Testis (tissue), 2 donors: ENCODE measurements around the gene CCL2.

Experiments used
- POLR2A ChIP-seq: fragments of 450-650 bp; IDR thresholded peaks from one replicate; pipeline ENCODE4 v1.6.1; 2017; ENCODE audit warnings: antibody characterized with exemption, mild to moderate bottlenecking, moderate library complexity
- TF ChIP-seq, protein P1 (sequence below), 3 experiments: fragments of 450-650 bp in 2 of 3; fragments of 200-600 bp in 1 of 3; sonication (generic) in 1 of 3; IDR thresholded peaks; one replicate each; pipeline ENCODE4 v1.5.1; 2016 to 2019; ENCODE audit warnings: antibody characterized with exemption in 3 of 3, mild to moderate bottlenecking in 2 of 3, moderate library complexity in 1 of 3

DNA sequence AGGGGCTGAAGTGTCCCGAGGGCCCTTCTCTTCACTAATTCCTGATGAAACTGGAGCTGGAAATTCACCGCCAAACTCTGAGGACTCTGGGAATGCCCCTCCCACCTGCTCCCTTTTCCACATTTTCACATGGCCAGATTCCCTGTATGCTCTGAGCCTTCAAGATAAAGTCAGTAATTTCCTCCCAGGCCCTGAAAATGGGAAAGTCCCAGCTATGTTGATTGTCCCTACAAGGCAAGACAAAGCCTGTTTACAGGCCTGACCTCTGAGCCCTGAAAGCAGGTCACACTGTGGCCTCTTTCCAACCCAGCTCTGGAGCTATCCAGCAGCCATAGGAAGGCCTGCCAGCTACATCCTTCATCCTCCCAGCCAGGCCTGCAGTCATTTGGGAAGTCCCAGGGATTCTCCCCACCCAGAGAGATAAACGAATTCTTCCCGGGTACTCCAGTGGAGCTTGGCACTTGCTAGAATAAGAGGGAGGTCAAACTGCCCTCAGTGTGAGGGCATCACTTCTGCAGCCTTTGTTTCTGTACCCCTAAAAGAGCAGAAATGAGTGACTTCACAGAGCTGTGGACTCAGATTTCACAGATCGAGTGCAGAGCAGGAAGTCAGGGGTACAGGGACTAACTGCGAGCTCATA, 19.6 kb upstream of the CCL2 start:
- TF ChIP-seq, protein P1, sequence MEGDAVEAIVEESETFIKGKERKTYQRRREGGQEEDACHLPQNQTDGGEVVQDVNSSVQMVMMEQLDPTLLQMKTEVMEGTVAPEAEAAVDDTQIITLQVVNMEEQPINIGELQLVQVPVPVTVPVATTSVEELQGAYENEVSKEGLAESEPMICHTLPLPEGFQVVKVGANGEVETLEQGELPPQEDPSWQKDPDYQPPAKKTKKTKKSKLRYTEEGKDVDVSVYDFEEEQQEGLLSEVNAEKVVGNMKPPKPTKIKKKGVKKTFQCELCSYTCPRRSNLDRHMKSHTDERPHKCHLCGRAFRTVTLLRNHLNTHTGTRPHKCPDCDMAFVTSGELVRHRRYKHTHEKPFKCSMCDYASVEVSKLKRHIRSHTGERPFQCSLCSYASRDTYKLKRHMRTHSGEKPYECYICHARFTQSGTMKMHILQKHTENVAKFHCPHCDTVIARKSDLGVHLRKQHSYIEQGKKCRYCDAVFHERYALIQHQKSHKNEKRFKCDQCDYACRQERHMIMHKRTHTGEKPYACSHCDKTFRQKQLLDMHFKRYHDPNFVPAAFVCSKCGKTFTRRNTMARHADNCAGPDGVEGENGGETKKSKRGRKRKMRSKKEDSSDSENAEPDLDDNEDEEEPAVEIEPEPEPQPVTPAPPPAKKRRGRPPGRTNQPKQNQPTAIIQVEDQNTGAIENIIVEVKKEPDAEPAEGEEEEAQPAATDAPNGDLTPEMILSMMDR (IDR thresholded peaks at IDR 0.05) = no peak
- no peak for TF ChIP-seq POLR2A
